Measurements from ENCODE around the gene EID2.

Gene EID2

DNA sequence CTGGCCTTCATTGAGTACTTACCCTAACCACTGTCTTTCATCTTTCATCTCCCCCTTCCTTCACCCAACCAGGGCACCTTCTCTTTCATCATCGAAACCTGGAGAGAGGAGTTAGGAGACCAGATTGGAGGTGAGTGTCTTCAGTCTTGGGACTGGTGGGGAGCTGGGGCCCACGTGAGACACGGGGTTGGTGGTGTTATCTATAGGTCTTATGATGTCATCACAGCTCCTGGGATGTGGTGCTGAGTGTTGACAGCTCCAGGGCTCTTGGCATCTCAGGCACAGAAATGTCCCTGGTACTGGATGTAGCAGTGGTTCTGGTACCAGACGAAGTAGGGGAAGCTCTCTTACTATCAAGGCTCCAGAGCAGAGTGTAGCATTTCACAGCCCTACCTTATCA, 39.4 kb downstream of the EID2 start:
- no peak for DNase-seq

DNA sequence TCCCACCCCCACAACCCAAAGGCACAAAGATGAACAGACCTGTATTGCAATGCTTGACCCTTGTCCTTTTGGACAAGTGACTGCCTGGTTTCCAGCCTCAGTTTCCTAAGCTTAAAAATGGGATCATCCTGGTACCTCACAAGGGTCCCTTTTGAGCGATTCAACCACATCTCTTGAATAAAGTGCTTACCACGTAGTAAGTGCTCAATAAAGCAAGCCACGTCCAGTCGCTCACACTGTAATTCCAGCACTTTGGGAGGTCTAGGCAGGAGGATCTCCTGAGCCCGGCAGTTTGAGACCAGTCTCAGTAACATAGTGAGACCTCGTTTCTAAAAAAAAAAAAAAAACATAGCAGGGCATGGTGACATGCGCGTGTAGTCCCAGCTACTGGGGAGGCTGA, 40.0 kb downstream of the EID2 start:
- no peak for DNase-seq

DNA sequence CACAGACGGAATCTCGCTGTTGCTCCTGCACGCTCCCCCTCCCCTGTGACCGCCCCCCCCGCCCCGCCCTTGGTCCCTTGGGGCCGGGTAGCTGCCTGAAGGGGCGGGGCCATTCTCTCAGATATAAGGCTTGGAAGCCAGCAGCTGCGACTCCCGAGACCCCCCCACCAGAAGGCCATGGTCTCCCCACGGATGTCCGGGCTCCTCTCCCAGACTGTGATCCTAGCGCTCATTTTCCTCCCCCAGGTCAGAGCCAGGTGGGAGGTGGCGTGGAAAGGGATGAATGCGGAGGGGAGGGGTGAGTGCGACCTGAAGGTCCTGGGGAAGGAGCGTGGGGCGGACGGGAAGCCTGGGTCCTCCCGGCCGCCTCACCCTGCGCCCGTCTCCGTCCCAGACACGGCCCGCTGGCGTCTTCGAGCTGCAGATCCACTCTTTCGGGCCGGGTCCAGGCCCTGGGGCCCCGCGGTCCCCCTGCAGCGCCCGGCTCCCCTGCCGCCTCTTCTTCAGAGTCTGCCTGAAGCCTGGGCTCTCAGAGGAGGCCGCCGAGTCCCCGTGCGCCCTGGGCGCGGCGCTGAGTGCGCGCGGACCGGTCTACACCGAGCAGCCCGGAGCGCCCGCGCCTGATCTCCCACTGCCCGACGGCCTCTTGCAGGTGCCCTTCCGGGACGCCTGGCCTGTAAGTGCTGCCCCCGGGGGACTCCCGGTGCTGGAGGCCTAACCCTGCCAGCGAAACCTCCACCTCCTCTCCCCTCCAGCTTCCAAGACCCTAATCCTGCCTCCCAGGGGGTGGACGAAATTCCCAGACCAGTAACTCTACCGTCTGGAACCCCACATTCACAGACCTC, 40.9 kb downstream of the EID2 start, which contains the start of gene DLL3:
DLL3 (plus strand) TSS at position 150 of the 845 bp plus-strand sequence; CDS start at position 178, 28 bp downstream.
- no peak for DNase-seq

DNA sequence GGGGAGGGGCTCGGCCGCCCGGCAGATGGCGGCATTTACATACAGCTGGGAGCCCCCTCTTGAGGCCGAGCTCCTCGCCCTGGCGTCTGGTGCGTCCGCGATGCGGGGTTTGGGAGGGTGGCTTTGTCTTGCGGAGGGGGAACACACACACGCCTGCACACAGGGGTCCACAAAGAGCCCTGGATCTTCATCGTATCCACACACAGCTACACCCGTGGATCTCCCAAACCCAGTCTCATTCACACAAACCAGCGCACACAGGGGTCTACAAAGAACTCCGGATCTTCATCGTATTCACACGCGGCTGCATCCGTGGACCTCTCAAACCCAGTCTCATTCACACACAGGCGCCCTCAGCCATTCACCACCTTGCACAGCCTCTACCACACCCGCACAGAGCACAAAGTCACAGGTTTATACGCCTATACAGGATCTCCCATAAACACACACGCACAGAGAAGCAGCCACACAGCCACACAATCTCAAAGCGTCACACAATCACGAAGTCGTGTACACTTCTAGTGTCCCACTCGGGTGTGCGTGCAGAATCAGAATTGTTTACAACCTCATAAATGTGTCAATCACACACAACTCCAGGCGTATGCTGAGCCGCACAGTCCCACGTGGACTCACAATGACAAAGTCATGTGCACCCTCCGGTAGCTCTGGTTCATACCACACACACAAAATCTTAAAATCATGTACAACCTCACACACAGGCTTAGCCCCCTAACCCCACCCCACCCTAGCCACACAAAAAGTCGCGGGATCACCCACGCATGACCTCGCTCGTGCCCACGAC, 41.8 kb downstream of the EID2 start:
- peak in 1 of 5 donors; percentile 17 for DNase-seq

DNA sequence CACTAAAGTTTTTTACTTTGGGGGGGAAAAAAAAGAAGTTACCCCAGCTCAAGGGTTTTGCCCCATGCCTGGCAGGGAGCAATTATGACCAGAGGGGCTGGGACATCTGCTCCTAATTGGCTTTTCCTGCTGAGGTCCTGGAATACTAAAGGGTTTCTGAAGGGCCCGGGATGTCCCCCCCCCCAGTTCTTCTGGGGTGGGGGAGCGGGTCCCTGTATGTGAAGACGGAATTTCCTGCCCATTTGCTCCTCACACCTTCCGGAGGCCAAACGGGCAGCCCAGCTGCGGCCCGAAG, 42.3 kb downstream of the EID2 start:
- DNase-seq = no peak

DNA sequence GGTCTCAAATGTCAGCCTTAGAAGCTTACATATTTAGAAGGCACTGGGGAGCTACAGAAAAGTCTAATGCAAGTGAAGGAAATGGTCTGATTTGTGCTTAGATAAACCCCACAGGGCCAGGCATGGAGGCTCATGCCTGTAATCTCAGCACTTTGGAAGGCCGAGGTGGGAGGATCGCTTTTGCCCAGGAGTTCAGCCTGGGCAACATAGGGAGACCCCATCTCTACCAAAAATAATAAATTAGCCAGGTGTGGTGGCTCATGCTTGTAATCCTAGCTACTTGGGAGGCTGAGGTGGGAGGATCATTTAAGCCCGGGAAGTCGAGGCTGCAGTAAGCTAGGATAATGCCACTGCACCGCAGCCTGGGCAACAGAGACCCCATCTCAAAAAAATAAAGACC, 43.9 kb downstream of the EID2 start:
- no peak for DNase-seq

DNA sequence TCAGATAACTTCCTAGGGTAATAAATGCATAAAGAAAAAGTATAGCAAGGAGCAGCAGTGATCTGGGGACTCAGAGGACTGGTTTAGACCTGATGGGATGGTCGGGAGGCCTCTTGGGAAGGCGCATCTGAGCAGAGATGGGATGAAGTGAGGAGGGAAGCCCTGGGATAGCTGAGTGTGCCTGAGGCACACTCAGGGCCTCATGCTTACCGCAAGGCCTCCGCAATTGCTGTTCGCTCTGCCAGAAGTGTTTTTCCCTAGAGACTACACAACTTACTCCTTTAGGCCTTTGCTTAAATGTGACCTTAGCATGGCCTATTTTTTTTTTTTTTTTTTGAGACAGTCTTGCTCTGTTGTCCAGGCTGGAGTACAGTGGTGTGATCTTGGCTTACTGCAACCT, 45.3 kb downstream of the EID2 start:
- DNase-seq = no peak

DNA sequence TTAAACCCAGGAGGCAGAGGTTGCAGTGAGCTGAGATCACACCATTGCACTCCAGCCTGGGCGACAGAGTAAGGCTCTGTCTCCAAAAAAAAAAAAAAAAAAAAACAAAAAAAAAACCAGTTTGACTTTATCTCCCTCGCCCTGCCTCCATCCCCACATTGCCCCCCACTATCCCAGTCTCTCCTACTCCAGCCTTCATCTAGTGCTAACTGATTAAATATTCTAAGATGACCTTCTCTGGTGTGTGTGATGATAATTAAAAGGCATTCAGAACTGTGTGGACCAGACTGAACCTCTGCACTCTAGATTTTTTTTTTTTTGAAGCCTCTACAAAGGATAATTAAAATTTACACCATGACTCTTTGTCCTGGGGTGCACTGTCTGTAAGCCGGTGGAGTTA, 47.2 kb downstream of the EID2 start:
- DNase-seq = no peak

DNA sequence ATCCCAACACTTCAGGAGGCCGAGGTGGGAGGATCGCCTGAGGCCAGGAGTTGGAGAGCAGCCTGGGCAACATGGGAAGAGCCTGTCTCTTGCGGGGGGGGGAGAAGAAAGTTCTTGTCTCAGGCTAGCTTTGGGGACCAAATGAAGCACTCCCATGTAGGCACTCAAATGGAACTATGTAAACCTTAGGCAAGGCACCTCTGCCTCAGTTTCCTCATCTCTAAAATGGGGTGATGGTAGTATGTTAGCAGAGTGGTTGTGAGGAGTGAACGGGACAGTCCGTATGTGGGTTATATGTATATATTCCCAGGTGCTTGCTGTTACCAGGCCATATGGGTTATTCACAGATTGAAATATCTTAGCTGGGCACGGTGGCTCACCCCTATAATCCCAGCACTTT, 47.7 kb downstream of the EID2 start:
- DNase-seq = no peak

DNA sequence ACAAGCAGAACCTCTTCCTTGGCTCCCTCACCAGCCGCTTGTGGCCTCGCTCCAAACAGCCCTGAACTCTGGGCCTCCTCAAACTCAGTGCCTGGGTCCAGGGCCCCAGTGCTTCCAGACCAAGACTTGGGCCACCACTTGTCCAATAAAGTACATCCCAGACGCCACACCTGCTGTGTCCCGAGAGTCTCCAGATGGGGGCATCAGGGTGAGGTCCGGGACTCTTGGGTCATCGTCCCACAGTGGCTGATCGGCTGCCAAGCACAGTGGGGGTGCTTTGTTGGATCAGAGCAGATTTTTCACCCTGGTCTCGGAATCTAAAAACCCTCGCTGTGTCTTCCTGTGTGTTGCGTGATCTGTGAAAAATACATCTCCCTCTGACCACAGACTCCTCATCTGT, 50.2 kb downstream of the EID2 start:
- DNase-seq = no peak
